ENCODE data around the gene EFHC2.

- TF ChIP-seq CTCF (IDR thresholded peaks at IDR 0.05; ENCODE audit: insufficient read depth, low read depth, low read length), result no peak
- TF ChIP-seq EZH2 (IDR thresholded peaks at IDR 0.05; ENCODE audit: insufficient read depth, low read length), result no peak
Measured at GRCh38 chrX:44246826-44247225, 96.6 kb downstream of the EFHC2 start.

Data from astrocyte (in vitro differentiated cells and primary cell).